ENCODE measurements around the gene CORO6.

DNA sequence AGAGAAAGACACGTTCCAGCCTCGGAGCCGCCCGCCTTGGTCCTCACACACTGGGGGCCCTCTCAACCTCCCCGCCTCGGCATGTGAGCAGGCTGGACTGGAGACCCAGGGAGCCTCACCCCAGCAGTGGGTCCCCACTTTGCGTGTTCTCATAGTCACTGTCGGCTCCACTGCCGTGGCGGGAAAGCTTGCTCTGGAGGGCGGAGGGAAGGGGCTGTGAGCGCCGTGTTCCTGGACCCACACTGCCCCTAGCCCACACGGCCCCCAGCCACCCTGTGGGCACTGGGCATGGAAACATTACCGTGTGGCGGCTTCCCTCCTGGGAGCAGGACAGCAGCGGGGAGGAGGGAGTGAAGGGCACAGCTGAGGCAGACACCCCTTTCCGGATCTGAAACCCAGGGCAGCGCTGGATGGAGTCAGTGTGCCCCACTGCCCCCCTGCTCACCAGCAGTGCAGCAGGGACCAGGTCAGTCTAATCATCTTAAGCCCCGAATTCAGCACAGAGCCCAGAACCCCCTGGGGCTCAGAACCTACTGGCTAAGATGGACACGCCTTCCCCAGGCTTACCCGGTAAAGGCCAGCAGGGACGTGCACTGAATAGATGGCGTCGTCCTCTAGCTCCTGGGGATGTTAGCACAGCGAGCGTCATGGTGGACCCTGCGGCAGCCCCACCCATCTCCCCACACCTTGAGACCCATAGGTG is 47.0 kb downstream of the CORO6 start:
- TF ChIP-seq, protein P1, sequence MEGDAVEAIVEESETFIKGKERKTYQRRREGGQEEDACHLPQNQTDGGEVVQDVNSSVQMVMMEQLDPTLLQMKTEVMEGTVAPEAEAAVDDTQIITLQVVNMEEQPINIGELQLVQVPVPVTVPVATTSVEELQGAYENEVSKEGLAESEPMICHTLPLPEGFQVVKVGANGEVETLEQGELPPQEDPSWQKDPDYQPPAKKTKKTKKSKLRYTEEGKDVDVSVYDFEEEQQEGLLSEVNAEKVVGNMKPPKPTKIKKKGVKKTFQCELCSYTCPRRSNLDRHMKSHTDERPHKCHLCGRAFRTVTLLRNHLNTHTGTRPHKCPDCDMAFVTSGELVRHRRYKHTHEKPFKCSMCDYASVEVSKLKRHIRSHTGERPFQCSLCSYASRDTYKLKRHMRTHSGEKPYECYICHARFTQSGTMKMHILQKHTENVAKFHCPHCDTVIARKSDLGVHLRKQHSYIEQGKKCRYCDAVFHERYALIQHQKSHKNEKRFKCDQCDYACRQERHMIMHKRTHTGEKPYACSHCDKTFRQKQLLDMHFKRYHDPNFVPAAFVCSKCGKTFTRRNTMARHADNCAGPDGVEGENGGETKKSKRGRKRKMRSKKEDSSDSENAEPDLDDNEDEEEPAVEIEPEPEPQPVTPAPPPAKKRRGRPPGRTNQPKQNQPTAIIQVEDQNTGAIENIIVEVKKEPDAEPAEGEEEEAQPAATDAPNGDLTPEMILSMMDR (optimal IDR thresholded peaks at IDR 0.05 in 1 of 3, IDR thresholded peaks at IDR 0.05 in 1 of 3, conservative IDR thresholded peaks at IDR 0.05 in 1 of 3; ENCODE audit: extremely low read depth in 1 of 3, insufficient read depth in 2 of 3, low read length in 3 of 3) = no peak
- TF ChIP-seq EZH2 (IDR thresholded peaks at IDR 0.05; ENCODE audit: low read length) = no peak

Measured in keratinocyte (primary cell).